GM12865 (cell line): ENCODE measurements around the gene DBT.

Experiments
- DNase-seq: peaks from one replicate; pipeline ENCODE4 v3.0.0; 2010; ENCODE audit warnings: low read depth
- H3K4me3 ChIP-seq: 2 replicates; pipeline ENCODE4 v1.5.1; 2011; ENCODE audit warnings: mild to moderate bottlenecking, low read depth, low read length, control low read depth
- CTCF ChIP-seq: IDR thresholded peaks from 2 replicates; pipeline ENCODE4 v1.5.1; 2011; ENCODE audit warnings: low read length, control low read depth, low read depth, inconsistent platforms; ENCODE audit not compliant: insufficient read depth; ENCODE audit errors: missing control alignments

Gene DBT

DNA sequence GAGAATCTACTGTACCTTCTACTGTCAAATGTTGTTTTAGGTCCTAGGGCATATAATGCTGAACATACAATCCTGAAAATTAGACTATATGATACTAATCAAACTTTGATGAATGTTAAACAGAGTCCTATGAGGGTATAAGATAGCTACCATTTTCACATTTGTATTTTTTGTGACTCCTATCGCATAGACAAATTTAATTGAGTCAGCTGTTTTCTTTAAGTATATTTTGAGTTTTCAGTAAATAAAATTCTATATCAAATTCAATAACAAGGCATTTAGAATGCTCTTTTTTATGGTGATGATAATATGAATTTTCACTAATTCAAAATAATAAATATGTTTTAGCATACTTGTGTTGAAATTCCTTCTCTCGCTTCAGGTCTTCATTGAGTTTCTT is 81.6 kb downstream of the DBT start:
- no peak overlapping the region for H3K4me3 ChIP-seq
- TF ChIP-seq CTCF = no peak
- DNase-seq = no peak

- no peak overlapping the region for H3K4me3 ChIP-seq
- no peak for TF ChIP-seq CTCF
- no peak for DNase-seq
Observed at GRCh38 chr1:100164702-100165101, 84.9 kb downstream of the DBT start.

GRCh38 chr1:100164216-100164615 is 85.4 kb downstream of the DBT start:
- no peak for DNase-seq
- H3K4me3 ChIP-seq = no peak overlapping the region
- no peak for TF ChIP-seq CTCF

DNA sequence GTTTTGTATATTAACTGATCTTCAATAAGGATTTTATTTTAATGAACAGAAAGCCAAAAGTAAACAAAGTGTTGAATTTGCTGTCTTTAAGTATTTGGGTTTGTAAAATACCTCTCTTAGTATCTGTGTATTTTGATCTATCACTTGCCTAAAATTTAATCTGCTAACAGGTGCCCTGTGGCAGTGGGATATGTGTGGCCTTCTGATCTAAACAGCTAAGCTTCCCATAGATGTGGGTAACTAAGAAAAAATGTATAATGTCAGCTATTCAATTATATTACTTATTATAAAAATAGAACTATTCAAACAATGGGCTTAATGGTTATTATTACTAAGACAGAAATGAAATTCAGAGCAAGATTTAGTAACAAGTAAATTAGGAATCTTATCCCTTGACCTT is 86.8 kb downstream of the DBT start:
- no peak overlapping the region for H3K4me3 ChIP-seq
- no peak for TF ChIP-seq CTCF
- no peak for DNase-seq

- H3K4me3 ChIP-seq = no peak overlapping the region
- peak; percentile 42 for DNase-seq
- no peak for TF ChIP-seq CTCF
Observed at GRCh38 chr1:100152271-100152670, 97.4 kb downstream of the DBT start.

DNA sequence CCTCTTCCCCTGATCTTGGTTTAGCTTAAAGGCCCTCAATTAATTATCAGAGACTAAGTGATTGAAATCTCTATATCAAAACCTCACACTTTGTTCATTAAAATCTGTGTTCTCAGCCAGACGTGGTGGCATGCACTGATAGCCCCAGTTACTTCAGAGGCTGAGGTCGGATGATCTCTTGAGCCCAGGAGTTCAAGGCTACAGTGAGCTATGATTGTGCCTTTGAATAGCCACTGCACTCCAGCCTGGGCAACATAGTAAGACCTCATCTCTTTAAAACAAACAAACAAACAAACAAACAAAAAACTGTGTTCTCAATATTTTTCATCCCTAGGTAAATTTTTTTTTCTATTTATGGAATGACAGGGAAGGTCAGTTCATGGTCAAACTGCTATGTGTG is 98.0 kb downstream of the DBT start:
- H3K4me3 ChIP-seq = no peak overlapping the region
- no peak for TF ChIP-seq CTCF
- DNase-seq = no peak

DNA sequence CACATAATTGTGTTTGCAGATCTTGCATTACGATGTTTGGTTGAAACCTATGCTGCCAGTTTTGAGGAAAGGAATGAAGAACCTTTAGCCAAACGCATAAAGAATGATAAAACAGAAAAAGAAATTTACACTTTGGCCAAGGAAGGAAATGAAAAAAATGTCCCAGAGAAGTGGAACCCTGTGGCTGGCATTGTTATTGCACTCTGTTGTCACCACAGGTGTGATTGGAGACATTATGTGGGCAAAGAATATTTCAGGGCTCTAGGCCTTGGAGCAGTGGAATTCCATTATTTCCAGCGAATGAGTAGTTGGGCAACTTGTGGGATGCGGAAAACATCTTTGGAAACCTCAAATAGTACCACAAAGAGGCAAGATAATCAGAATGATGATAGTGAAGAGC is 101.8 kb downstream of the DBT start:
- no peak for TF ChIP-seq CTCF
- DNase-seq = no peak
- no peak overlapping the region for H3K4me3 ChIP-seq
